Ishikawa (cell line): ENCODE results near the gene CREG2.

Source experiments
- CEBPB ChIP-seq: IDR thresholded peaks from 2 replicates; pipeline ENCODE4 v1.6.1; 2012
- CREB1 ChIP-seq: IDR thresholded peaks from 2 replicates; pipeline ENCODE4 v1.6.1; 2012; ENCODE audit warnings: low read depth
- EP300 ChIP-seq: IDR thresholded peaks from 2 replicates; pipeline ENCODE4 v1.6.1; 2012; ENCODE audit warnings: borderline replicate concordance
- FOXM1 ChIP-seq: IDR thresholded peaks from 2 replicates; pipeline ENCODE4 v1.6.1; 2012; ENCODE audit warnings: low read depth, borderline replicate concordance
- NFIC ChIP-seq: IDR thresholded peaks from 2 replicates; pipeline ENCODE4 v1.6.1; 2012
- REST ChIP-seq: IDR thresholded peaks from 2 replicates; pipeline ENCODE4 v1.6.1; 2012; ENCODE audit warnings: low read depth, mild to moderate bottlenecking
- TAF1 ChIP-seq: IDR thresholded peaks from 2 replicates; pipeline ENCODE4 v1.6.1; 2012; ENCODE audit warnings: low read depth, mild to moderate bottlenecking
- YY1 ChIP-seq: IDR thresholded peaks from 2 replicates; pipeline ENCODE4 v1.6.1; 2012; ENCODE audit warnings: low read depth
- ZBTB7A ChIP-seq: IDR thresholded peaks from 2 replicates; pipeline ENCODE4 v1.6.1; 2012; ENCODE audit warnings: low read depth
- TF ChIP-seq, protein P1 (sequence below): IDR thresholded peaks from 2 replicates; pipeline ENCODE4 v1.6.1; 2012

DNA sequence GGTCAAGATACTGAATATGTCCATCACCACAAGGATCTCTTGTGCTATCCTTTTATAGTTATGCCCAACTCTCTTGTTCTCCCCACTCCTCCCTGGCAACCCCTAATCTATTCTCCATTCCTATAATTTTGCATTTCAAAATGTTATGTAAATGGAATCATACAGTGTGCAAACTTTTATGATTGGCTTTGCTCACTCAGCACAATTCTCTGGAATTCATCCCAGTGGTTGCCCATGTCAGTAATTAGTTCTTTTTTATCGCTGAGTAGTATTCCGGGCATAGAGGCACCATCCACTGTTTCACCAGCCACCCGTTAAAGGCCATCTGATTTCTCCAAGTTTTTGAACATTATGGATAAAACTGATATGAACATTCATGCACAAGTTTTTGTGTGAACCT is 40.4 kb downstream of the CREG2 start:
- TF ChIP-seq ZBTB7A: no peak
- TF ChIP-seq NFIC: no peak
- TF ChIP-seq YY1: no peak
- TF ChIP-seq TAF1: no peak
- no peak for TF ChIP-seq FOXM1
- TF ChIP-seq, protein P1, sequence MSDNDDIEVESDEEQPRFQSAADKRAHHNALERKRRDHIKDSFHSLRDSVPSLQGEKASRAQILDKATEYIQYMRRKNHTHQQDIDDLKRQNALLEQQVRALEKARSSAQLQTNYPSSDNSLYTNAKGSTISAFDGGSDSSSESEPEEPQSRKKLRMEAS: no peak
- no peak for TF ChIP-seq CREB1
- no peak for TF ChIP-seq CEBPB
- no peak for TF ChIP-seq EP300
- no peak for TF ChIP-seq REST
